ENCODE measurements around the gene IDH2.
A peak's percentile ranks its signal among the peaks of the same experiment; 100 is the strongest.
"Not testable (repeated sequence)": the region's sequence is repeated elsewhere in the genome, so short reads cannot be mapped to it uniquely, and the experiment has no call there.

Gene IDH2

GRCh38 chr15:90101969-90102890 lies at the start of gene IDH2:
IDH2 (minus strand) TSS chr15:90102468; CDS start chr15:90102390, 78 bp downstream.
- H3K9me3 Mint-ChIP-seq, result no peaks in the 10 kb centered on the region
- DNase-seq (ENCODE audit: low spot score in 2 of 2) (peak; percentile 60 to 78), ATAC-seq (ENCODE audit: low read depth) (peak; percentile 69)
- peak within 1 kb of the TSS; percentile 91 for H3K27ac Mint-ChIP-seq
- H3K36me3 Mint-ChIP-seq, result no peaks in the 10 kb centered on the region
- peak within 1 kb of the TSS; percentile 89 for H3K4me3 Mint-ChIP-seq
- H3K27me3 Mint-ChIP-seq, result peaks cover 1% of the 10 kb centered on the region
- peaks cover 40% of the 10 kb centered on the region for H3K4me1 Mint-ChIP-seq

GRCh38 chr15:90150551-90150950 lies 48.3 kb upstream of the IDH2 start:
- ATAC-seq (ENCODE audit: low read depth); DNase-seq (ENCODE audit: low spot score in 2 of 2); H3K4me1 Mint-ChIP-seq; H3K4me3 Mint-ChIP-seq; H3K36me3 Mint-ChIP-seq; H3K27me3 Mint-ChIP-seq; H3K27ac Mint-ChIP-seq; H3K9me3 Mint-ChIP-seq: not testable (repeated sequence)

GRCh38 chr15:90149609-90150340 lies 47.5 kb upstream of the IDH2 start:
- Mint-ChIP-seq H3K27me3 (peaks cover 1% of the 10 kb centered on the region), H3K27ac (no peak overlapping the region), H3K4me1 (peaks cover 7% of the 10 kb centered on the region), H3K36me3 (no peaks in the 10 kb centered on the region), H3K9me3 (no peaks in the 10 kb centered on the region), H3K4me3 (no peak overlapping the region)
- DNase-seq (ENCODE audit: low spot score in 2 of 2) (no peak), ATAC-seq (ENCODE audit: low read depth) (no peak)

- not testable (repeated sequence) for H3K36me3 Mint-ChIP-seq; H3K4me3 Mint-ChIP-seq; H3K27ac Mint-ChIP-seq; DNase-seq (ENCODE audit: low spot score in 2 of 2); H3K27me3 Mint-ChIP-seq; H3K9me3 Mint-ChIP-seq; H3K4me1 Mint-ChIP-seq
- peak; percentile 27 for ATAC-seq (ENCODE audit: low read depth)
These were observed 44.0 kb upstream of the IDH2 start for GRCh38 chr15:90146198-90146761.

- Mint-ChIP-seq H3K4me3 (no peak overlapping the region), H3K4me1 (peaks cover 7% of the 10 kb centered on the region), H3K9me3 (no peaks in the 10 kb centered on the region), H3K27me3 (peaks cover 10% of the 10 kb centered on the region), H3K36me3 (no peaks in the 10 kb centered on the region), H3K27ac (no peak overlapping the region)
- no peak for DNase-seq (ENCODE audit: low spot score in 2 of 2)
- no peak for ATAC-seq (ENCODE audit: low read depth)
These were observed 43.5 kb upstream of the IDH2 start for GRCh38 chr15:90145761-90146160.

- Mint-ChIP-seq H3K36me3 (no peaks in the 10 kb centered on the region), H3K4me1 (peaks cover 7% of the 10 kb centered on the region), H3K4me3 (no peak overlapping the region), H3K9me3 (no peaks in the 10 kb centered on the region), H3K27ac (no peak overlapping the region), H3K27me3 (peaks cover 10% of the 10 kb centered on the region)
- DNase-seq (ENCODE audit: low spot score in 2 of 2), result no peak
- no peak for ATAC-seq (ENCODE audit: low read depth)
These were observed 43.0 kb upstream of the IDH2 start for GRCh38 chr15:90145259-90145658.

GRCh38 chr15:90143166-90143655 lies 40.9 kb upstream of the IDH2 start:
- ATAC-seq (ENCODE audit: low read depth) (peak; percentile 91), DNase-seq (ENCODE audit: low spot score in 2 of 2) (peak; percentile 53 to 66)
- Mint-ChIP-seq H3K27me3 (peaks cover 10% of the 10 kb centered on the region), H3K9me3 (no peaks in the 10 kb centered on the region), H3K4me1 (peaks cover 2% of the 10 kb centered on the region), H3K27ac (no peak overlapping the region), H3K36me3 (no peaks in the 10 kb centered on the region), H3K4me3 (no peak overlapping the region)

- Mint-ChIP-seq H3K4me3 (no peak overlapping the region), H3K27me3 (peaks cover 10% of the 10 kb centered on the region), H3K9me3 (no peaks in the 10 kb centered on the region), H3K4me1 (peaks cover 2% of the 10 kb centered on the region), H3K36me3 (no peaks in the 10 kb centered on the region), H3K27ac (no peak overlapping the region)
- DNase-seq (ENCODE audit: low spot score in 2 of 2) (no peak), ATAC-seq (ENCODE audit: low read depth) (peak; percentile 46)
These were observed 40.2 kb upstream of the IDH2 start for GRCh38 chr15:90142216-90143165.

- ATAC-seq (ENCODE audit: low read depth) (no peak), DNase-seq (ENCODE audit: low spot score in 2 of 2) (no peak)
- Mint-ChIP-seq H3K36me3 (no peaks in the 10 kb centered on the region), H3K4me1 (peaks cover 2% of the 10 kb centered on the region), H3K27me3 (peaks cover 10% of the 10 kb centered on the region), H3K4me3 (no peak overlapping the region), H3K9me3 (no peaks in the 10 kb centered on the region), H3K27ac (no peak overlapping the region)
These were observed 39.4 kb upstream of the IDH2 start for GRCh38 chr15:90141646-90142045.

- H3K27ac Mint-ChIP-seq; DNase-seq (ENCODE audit: low spot score in 2 of 2); H3K27me3 Mint-ChIP-seq; H3K4me3 Mint-ChIP-seq; ATAC-seq (ENCODE audit: low read depth); H3K36me3 Mint-ChIP-seq; H3K9me3 Mint-ChIP-seq; H3K4me1 Mint-ChIP-seq: not testable (repeated sequence)
These were observed 37.3 kb upstream of the IDH2 start for GRCh38 chr15:90139549-90139948.

- Mint-ChIP-seq H3K27me3 (peaks cover 11% of the 10 kb centered on the region), H3K36me3 (no peaks in the 10 kb centered on the region), H3K4me3 (no peak overlapping the region), H3K27ac (no peak overlapping the region), H3K4me1 (no peaks in the 10 kb centered on the region), H3K9me3 (peaks cover 2% of the 10 kb centered on the region)
- DNase-seq (ENCODE audit: low spot score in 2 of 2) (no peak), ATAC-seq (ENCODE audit: low read depth) (no peak)
These were observed 36.0 kb upstream of the IDH2 start for GRCh38 chr15:90138071-90138833.

- H3K4me1 Mint-ChIP-seq, result peaks cover 5% of the 10 kb centered on the region
- H3K9me3 Mint-ChIP-seq, result peaks cover 2% of the 10 kb centered on the region
- H3K27ac Mint-ChIP-seq, result no peak overlapping the region
- peaks cover 4% of the 10 kb centered on the region for H3K27me3 Mint-ChIP-seq
- no peak for DNase-seq (ENCODE audit: low spot score in 2 of 2)
- no peak for ATAC-seq (ENCODE audit: low read depth)
- no peak overlapping the region for H3K4me3 Mint-ChIP-seq
- H3K36me3 Mint-ChIP-seq, result no peaks in the 10 kb centered on the region
These were observed 30.2 kb upstream of the IDH2 start for GRCh38 chr15:90132437-90132836.

GRCh38 chr15:90131848-90132247 lies 29.6 kb upstream of the IDH2 start:
- H3K36me3 Mint-ChIP-seq, result no peaks in the 10 kb centered on the region
- DNase-seq (ENCODE audit: low spot score in 2 of 2), result no peak
- no peak overlapping the region for H3K4me3 Mint-ChIP-seq
- H3K9me3 Mint-ChIP-seq, result peaks cover 2% of the 10 kb centered on the region
- no peak for ATAC-seq (ENCODE audit: low read depth)
- no peak overlapping the region for H3K27ac Mint-ChIP-seq
- peaks cover 6% of the 10 kb centered on the region for H3K27me3 Mint-ChIP-seq
- H3K4me1 Mint-ChIP-seq, result peaks cover 5% of the 10 kb centered on the region

Data from memory B cell (primary cell).